ENCODE data around the gene IRF1.
A peak's percentile ranks its signal among the peaks of the same experiment; 100 is the strongest.
"Not testable (repeated sequence)": the region's sequence is repeated elsewhere in the genome, so short reads cannot be mapped to it uniquely, and the experiment has no call there.

The IRF1 gene, protein sequence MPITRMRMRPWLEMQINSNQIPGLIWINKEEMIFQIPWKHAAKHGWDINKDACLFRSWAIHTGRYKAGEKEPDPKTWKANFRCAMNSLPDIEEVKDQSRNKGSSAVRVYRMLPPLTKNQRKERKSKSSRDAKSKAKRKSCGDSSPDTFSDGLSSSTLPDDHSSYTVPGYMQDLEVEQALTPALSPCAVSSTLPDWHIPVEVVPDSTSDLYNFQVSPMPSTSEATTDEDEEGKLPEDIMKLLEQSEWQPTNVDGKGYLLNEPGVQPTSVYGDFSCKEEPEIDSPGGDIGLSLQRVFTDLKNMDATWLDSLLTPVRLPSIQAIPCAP

DNA sequence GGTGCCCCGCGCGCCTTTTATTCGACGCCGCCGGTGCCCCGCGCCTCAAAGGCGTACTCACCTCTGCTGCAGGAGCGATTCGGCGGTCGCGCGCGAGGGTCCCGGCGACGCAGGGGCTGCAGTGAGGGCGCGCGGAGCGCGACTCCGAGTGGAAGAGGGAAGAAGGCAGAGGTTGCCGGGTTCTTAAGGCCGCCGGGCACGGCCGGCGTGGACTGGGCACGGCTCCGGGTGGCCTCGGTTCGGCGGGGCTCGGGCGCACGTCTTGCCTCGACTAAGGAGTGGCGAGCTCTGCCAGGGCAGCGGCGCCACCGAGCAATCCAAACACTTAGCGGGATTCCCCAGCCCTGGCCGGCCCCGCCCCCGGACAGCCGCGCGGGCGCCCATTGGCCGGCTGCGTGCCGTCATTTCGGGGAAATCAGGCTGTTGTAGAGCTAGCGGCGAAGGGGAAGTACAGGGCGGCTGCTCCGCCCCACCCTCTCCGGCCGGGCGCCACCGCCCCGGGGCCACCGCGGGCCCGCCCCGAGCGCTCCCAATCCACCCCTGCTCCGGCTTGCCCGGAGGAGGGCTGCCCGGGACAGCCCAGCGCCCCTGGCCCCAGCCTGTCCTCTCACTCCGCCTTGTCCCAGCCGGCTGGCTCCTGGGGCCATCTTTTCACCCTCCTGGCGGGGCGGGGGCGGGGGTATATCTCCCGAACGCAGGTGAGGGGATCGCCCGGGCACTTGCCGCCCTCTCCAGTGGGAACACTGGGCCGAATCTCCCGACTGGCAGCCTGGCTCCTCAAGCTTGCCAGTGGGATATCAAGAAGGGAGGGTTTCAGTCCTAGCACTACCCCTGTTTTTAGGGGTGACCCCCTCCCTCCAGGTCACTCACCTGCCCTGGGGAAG is at the start of gene IRF1:
TSS of gene IRF1 (minus strand) at position 290 of the 884 bp plus-strand sequence. CDS start 1,295 bp downstream, outside the sequence.
- peak; percentile 81 for DNase-seq (ENCODE audit: low spot score)

DNA sequence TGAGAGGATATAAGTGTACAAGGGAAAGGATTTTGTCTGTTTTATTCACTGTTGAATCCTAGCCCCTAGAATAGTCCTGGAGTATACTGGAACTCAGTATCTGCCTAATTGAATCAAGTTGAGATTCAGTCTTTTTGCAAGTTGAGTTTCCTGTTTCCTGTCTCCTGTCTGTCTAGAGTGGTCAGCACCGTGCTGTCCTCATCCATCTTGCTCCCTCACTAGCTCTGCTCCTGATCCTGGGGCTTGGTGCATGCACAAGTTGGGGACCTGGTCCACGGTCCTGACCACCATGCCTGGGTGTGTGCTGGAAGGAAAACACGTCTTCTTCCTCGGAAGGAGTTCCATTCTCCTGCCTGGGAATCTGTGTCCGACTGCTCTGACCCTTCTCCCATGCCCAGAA is 49.6 kb upstream of the IRF1 start:
- DNase-seq (ENCODE audit: low spot score) = no peak

DNA sequence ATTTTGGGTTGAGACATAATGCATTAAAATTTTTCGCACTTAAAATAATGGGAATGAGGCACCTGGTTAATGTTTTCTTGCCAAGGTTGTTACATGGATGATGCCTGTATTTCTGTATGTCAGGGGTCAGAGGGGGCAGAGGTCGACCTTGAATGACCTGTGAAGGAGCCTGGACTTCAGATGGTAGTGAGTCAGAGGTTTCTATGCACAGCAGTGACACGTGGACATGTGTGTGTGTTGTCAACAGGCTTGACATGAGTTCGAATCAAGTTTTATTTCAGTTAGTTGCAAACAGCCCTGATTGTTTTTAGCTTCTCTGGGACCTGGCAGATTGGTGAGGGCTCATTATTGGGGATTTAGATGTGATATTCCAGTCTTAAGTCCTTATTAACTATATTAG is 49.1 kb upstream of the IRF1 start:
- DNase-seq (ENCODE audit: low spot score) = no peak

DNA sequence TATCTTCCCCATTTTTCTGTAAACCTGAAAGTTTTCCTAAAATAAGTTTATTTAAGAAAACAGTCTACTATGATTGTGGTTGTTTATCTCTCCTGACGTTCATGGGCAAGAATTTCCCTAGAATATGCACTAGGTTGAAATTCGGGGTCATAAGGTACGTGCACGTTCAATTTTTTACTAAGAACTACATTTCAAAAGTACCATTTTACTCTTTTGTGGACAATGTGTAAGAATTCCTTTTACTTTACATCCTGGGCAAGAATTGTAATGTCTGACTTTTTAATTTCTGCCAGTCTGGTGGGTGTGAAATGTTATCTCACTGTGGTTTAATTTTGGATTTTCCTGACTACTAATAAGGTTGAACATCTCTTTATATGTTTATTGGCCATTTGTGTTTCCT is 40.4 kb upstream of the IRF1 start:
- DNase-seq (ENCODE audit: low spot score) = no peak

DNA sequence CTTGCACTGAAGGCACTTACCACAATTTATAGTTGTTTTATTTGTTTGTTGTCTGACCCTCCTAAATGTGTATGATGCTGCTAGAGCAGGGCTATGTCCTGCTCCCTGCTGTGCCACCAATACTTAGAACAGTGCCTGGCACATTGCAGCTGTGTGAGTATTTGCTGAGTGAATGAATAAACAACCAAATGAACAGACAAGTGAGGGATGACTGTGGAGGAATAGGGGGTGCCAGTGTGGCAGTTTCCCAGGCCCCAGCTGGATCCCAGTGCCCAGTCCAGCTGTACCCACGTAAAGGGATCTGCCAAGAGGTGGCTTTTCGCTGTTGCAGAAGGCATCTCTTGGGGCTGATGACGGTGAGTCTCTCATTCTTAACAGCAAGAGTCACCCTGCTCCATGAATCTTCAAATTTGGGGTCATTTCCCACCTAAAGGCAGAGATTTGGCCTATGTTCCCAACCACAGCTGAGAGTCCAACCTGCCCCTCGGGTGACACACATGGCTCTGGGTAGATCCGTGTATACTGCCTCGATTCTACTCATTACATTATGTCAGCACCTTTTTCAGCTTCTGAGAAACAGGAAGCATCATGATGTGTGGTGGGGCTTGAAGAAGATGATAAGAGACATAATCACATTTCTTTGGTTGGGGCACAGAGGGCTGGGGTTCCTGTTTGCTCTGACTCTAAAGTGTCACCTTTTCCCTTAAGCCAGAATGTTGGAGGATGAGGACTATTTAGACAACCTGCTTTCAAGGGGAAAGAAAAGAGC is 38.5 kb upstream of the IRF1 start:
- no peak for DNase-seq (ENCODE audit: low spot score)

DNA sequence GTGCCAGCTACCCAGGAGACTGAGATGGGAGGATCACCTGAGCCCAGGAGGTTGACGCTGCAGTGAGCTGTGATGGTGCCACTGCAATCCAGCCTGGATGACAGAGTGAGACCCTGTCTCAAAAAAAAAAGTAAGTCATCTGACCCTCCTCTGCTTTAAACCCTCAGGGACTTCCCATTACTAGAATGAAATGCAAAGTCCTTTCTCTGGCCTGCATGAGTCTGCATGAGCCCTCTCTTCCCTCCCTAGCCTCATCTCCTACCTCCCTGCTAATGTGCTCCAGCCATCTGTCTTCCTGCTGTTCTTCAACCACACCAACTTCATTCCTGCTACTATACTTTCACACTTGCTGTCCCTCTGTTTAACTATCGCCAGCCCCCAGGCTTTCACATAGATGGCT is 37.4 kb upstream of the IRF1 start:
- DNase-seq (ENCODE audit: low spot score) = no peak

DNA sequence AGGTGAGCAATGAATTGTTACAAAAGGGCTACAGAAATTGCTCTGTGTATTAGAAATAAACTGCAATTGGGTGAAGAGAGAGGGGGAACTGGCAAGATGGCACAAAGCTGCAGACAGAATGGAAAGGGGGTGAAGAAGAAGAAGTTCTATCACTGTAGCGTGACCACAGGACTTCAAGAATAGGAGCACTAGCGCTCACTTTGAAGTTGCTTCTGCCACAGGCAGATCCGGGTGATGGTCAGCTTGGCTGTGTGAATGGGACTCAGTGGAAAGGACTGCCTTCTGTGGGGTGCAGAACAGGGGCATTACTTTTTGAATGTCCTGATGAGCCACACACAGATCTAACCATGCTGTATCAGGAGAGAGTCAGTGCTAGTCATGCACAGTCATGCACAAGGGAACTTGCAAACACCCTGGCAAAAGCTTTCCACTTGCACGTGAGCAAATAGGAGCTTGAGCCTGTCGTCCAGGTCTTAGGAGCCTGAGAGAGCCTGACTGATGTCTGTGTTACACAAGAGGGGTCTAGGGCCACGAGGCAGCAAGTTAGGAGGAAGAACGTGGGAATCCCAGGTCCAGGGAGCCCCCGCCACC is 36.5 kb upstream of the IRF1 start:
- no peak for DNase-seq (ENCODE audit: low spot score)

DNA sequence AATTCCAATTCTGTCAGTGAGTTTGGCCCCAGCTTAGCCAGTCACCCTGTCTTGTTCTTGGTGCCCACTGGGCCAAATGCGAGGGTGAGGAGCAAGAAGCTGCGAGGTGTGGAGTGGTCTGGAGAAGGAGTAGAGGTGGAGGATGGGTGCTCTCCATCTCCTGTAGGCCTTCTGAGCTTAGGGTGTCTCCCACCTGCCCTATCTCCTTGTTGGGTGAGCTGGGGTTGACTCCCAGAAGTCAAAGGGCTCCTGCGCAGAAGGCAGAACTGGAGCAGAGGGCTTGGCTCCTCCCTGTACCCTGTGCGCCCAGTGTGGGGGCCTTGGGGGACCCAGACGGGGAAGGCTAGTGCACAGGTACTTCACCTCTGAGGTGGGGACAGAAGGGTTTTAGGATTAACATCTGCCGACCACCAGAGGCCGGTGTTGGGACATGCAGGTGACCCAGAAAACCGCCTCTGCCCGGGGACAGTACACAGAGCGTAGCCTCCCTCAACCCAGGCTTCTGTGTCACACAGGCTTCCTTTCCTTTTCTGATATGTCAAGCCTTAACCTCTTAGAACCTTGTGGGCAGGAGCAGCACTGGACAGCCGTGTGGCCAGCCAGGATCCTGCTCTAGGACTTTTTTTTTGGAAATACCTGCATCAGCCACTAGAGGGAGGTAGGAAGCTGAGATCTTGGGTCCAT is 35.9 kb upstream of the IRF1 start:
- peak; percentile 42 for DNase-seq (ENCODE audit: low spot score)

DNA sequence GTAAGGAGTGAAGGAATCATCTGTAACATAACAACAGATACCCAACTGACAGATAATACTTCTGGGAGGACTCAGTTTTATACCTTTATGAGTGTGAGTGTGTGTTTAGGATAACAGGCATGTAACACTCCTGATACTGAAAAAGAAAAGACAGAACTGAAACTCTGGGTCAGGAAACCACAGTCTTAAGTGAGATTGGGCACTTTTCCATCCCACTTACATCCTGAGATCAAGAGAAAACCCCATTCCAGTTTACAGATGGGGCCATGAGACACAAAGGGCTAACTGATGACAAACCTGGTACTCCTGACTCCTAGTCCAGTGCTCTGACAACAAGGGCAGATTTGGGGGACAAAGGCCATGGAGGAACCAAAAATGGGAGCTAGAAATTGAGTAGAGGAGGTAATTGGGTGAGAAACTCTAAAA is 34.7 kb upstream of the IRF1 start:
- DNase-seq (ENCODE audit: low spot score) = no peak

DNA sequence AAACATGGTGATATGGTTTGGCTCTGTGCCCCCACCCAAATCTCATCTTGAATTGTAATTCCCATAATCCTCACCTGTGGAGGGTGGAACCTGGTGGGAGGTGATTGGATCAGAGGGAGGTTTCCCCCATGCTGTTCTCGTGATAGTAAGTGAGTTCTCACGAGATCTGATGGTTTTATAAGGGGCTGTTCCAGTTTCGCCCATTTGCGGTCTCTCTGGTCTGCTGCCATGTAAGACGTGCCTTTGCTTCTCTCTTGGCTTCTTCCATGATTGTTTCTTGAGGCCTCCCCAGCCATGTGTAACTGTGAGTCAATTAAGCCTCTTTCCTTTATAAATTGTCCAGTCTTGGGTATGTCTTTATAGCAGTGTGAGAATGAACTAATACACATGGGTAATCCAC is 34.3 kb upstream of the IRF1 start:
- DNase-seq (ENCODE audit: low spot score) = not testable (repeated sequence)

DNA sequence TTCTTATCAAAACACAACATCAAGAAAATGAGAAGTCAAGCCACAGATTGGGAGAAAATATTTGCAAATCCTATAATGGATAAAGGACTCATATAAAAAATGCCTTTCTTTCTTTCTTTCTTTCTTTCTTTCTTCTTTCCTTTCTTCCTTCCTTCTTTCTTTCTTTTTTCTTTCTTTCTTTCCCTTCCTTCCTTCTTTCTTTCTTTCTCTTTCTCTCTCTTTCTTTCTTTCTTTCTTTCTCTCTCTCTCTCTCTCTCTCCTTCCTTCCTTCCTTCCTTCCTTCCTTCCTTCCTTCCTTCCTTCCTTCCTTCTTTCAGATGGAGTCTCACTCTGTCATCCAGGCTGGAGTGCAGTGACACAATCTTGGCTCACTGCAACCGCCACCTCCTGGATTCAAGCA is 31.5 kb upstream of the IRF1 start:
- DNase-seq (ENCODE audit: low spot score) = not testable (repeated sequence)

DNA sequence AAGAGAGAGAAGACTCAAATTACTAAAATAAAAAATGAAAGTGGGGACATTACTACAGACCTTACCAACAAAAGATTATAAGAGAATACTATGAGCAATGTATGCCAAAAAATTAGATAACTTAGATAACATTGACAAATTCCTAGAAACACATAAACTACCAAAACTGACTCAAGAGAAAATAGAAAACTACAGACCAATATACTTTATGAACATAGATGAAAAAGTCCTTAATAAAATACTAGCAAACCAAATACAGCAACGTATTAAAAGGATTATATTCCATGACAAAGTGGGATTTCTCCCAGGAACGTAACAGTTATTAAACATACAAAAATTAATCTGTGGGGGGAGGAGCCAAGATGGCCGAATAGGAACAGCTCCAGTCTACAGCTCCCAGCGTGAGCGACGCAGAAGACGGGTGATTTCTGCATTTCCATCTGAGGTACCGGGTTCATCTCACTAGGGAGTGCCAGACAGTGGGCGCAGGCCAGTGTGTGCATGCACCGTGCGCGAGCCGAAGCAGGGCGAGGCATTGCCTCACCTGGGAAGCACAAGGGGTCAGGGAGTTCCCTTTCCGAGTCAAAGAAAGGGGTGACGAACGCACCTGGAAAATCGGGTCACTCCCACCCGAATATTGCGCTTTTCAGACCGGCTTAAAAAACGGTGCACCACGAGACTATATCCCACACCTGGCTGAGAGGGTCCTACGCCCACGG is 23.2 kb upstream of the IRF1 start:
- DNase-seq (ENCODE audit: low spot score) = not testable (repeated sequence)

DNA sequence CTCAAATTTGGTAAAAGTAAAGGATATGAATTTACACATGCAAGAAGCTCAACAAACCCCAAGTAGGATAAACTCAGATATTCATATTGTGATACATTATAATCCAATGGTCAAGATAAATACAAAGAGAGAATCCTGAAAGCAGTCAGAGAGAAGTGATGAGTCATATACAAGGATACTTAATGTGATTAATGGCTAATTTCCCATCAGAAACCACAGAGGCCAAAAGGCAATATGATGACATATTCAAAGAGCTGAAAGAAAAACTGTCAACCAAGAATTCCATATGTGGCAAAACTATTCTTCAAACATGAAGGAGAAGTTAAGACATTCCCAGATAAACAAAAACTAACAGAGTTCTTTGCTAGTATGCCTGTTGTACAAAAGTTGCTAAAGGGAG is 19.5 kb upstream of the IRF1 start:
- DNase-seq (ENCODE audit: low spot score) = no peak

DNA sequence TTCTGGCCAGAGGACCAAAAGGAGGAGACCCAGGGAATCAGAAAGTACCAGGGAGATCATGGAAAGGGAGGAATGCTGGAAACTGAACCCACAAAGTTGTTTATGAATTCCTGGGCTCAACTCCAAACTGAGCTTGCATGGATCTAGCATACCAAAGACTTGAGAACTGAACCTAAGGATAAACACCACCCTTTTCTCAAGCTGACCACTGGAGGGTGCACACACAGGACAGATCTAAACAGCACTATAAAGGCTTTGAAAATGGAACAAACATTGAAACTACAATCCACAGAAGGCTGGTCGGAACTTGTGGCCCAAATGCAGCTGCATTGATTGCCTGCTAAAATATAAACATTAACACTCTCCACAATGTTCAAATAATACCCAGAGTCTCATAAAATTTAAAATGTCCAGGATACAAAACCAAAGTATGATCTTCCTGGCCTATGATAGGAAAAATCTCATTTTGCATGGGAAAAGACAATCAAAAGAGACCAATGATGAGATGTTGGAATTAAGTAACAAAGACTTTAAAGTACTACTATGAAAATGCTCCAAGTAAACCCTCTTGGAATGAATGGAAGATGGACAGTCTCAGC is 15.6 kb upstream of the IRF1 start:
- DNase-seq (ENCODE audit: low spot score) = no peak

DNA sequence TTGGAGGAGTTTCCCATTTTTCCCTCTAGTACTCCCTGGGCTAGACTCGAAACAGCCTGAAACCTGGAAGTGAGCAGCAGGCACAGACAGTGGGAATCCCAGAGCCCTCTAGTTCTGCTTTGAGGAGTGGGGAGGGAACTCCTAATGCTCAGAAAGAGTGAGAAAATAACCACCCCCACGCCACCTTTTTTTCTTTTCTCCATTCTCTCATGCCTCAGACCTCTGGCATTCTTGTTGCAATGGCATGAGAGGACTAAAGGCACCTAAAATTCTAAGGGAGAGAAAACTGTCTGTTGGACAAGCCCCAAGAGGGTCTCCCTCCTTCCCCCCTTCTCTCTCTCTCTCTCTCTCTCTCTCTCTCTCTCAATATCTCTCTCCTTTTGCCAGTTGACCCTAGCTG is 15.1 kb upstream of the IRF1 start:
- no peak for DNase-seq (ENCODE audit: low spot score)

DNA sequence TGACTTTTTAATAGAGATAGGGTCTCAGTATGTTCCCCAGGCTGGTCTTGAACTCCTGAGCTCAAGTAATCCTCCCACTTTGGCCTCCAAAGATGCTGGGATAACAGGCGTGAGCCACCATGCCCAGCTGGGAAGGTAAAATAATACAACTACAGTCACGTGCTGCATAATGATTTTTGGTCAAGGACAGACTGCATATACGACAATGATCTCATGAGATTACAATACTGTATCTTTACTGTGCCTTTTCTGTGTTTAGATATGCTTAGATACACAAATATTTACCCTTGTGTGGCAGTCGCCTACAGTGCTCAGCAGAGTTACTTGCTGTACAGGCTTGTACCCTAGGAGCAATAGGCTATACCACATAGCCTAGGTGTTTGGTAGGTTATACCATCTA is 14.2 kb upstream of the IRF1 start:
- DNase-seq (ENCODE audit: low spot score) = no peak

DNA sequence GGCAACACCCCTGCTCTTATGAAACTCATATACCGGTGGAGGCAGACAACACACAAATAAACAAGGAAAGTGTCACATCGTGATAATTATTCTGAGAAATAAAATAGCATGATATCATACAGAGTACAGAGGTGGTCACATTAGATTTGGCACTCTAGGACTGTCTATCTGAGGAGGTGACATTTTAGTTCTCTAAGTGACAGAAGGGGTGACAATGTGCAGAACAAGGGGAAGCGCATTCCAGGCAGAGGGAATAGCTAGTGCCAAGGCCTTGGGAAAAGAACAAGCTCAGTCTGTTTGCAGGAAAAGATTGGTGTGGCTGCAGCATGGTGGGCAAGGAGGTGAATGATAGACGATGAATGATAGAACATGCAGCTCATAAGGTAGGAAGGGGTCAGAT is 12.7 kb upstream of the IRF1 start:
- DNase-seq (ENCODE audit: low spot score) = no peak

DNA sequence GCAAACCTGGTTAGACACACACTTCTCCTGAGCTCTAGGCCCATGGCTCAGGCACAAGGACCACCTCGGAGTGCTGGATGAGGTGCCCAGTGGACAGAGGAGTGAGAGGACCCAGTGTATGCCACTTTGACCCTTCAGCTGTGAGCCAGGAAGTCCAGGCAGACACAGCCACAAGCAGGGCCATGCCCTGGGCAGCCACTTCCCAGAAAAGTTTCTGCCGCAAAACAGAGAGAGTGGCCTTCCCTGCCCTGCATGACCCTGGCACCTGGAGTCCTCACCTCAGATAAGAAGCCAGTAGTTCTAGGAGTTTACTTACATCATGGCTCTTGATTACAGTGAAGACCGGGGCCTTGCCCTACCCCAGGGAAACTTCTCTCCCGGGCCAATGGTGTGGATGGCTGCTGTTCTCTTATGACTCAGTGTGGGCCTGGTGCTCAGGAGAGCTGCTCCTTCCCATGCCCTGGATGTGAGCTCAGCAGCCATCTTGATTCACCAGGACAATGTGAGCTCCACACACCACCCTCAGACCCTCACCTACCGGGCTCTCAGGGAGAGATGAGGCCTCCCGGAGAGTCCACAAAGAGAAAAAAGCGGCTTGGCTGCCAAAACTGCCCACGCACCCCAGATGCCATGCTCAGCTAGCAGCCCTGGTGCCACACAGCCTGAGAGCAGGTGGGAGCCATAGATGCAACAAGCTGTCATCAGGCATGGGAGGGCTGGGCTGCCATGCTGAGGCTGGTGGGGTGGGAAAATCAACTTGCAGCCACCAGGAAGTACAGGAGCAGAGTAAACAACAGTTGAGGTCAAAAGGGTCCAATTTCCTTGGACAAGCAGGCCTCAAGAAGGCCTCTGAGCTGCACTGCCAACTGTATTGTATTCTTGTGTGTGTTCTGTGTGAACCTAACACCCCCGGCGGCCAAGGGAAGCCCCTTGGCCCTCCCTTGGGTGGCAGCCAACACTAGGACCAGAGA is 11.7 kb upstream of the IRF1 start:
- no peak for DNase-seq (ENCODE audit: low spot score)

DNA sequence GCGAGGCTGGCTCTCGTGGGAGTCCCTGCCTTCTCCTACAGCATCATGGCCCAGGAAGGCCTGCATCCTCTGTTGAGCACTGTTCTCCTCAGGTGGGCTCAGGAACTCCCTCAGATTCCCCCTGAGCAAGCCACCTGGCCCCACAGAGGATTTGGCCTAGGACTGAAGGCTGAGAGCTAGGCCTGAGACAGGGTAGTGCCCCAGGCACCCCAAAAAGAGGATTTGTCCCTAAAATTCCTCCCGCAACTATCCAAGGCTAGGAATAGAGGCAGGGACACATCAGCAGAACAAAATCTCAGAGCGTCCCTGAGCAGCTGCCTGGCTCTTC is 11.0 kb upstream of the IRF1 start:
- DNase-seq (ENCODE audit: low spot score) = no peak
